Adipose tissue (tissue), 3 donors: ENCODE measurements around the gene FNDC3B. TPM values are rescaled to one million over a fixed set of nuclear protein-coding genes. Genes with fewer than 3 reads are reported as not detected.

Source experiments
- H3K27ac ChIP-seq: one replicate; pipeline ENCODE4 v1.5.1; 2013; ENCODE audit warnings: low read depth, low read length
- WGBS, 3 donors: extraction: QIAGEN DNeasy Blood & Tissue Kit; methylation state at CpG; one replicate each; pipeline ENCODE4 v1.1.7; 2013; 5-methylcytosine and 5-hydroxymethylcytosine counted together
- polyA plus RNA-seq, 3 donors: library from polyadenylated mRNA; stranded (reverse); fragments of 200-250 nt; gene quantifications; one replicate each; pipeline ENCODE4 v1.2.3, GENCODE V29; 2013
- donor health status: healthy with polysubstance abuse.
- donor health status: Bipolar disorder and iron deficiency.
- donor health status: healthy.

Gene FNDC3B
- polyA plus RNA-seq, 3 donors, result 12.9 to 31.8 (median 29.6) TPM

DNA sequence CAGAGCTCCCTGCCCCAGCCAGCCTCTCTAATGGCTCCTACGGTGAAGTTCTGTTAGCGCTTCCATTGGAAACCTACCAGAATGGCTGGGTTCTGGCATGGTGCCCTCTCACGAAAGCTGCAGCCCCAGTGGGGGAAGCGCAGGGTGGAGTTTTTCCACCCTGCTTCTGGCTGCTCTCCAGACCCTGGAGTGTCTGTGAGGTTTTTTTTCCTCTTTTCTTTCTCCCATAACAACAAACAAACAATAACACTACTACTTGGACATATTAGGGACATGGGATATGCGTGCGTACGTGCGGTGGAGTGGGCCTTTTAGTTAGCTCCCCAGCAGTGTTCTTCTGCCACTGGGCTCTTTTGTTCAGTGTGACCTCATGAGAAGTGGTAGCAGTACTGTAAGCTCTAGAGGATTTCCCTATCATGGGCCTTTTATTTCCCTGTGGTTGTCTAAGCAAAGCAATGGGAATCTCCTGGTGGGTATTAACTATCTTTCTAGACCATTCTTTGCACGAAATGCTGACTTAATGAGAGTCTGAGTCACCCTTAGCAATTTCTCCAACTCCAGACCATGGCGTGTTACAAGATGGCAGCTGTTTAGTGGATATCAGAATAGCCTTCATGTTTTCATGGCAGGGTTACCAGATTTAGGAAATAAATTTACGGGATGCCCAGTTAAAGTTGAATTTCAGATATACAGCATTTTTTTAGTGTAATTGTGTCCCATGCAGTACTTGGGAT lies 161.9 kb downstream of the FNDC3B start:
- peak overlapping the region; percentile 13 for H3K27ac ChIP-seq
- WGBS, 3 donors, result 31 to 49% (median 31%) methylated on average over 11 of the region's 11 CpGs

- 10 to 35% (median 14%) methylated on average over 3 of the region's 3 CpGs for WGBS, 3 donors
- peak overlapping the region; percentile 13 for H3K27ac ChIP-seq
These were observed 162.5 kb downstream of the FNDC3B start for GRCh38 chr3:172201870-172202236.

DNA sequence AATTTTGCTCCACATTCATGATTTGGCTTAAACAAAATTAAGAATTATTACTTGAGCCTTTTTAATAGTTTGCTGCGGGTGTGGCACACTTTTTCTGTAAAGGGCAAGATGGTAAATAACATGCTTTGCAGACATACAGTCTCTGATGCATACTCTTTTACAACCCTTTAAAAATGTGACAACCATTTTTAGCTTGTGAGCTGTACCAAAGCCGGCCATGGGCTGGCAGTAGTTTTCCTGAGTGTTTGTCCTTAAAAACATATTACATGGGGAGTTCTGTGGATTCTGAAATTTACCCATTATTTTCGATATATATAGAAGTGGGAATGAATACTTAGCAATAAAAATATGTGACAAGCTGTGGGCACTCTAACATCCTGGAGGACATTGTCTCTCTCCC lies 163.4 kb downstream of the FNDC3B start:
- no peak overlapping the region for H3K27ac ChIP-seq
- WGBS, 3 donors, result 79 to 90% (median 86%) methylated on average over 3 of the region's 3 CpGs

- WGBS, 3 donors, result 27 to 70% (median 64%) methylated on average over 9 of the region's 9 CpGs
These were observed 164.3 kb downstream of the FNDC3B start for GRCh38 chr3:172203522-172204258.

GRCh38 chr3:172204716-172205115 lies 165.3 kb downstream of the FNDC3B start:
- WGBS, 3 donors, result 74 to 95% (median 95%) methylated on average over 5 of the region's 5 CpGs

More at GRCh38 chr3:172203522-172204258, 164.3 kb downstream of the FNDC3B start:
- no peak overlapping the region for H3K27ac ChIP-seq

GRCh38 chr3:172208586-172209332 lies 169.4 kb downstream of the FNDC3B start:
- H3K27ac ChIP-seq, result no peak overlapping the region
- 78 to 89% (median 81%) methylated on average over 18 to 20 of the region's 20 CpGs for WGBS, 3 donors

More at GRCh38 chr3:172204716-172205115, 165.3 kb downstream of the FNDC3B start:
- H3K27ac ChIP-seq, result no peak overlapping the region

GRCh38 chr3:172209333-172210321 lies 170.2 kb downstream of the FNDC3B start:
- 70 to 80% (median 79%) methylated on average over 25 to 28 of the region's 28 CpGs for WGBS, 3 donors
- H3K27ac ChIP-seq, result no peak overlapping the region

- H3K27ac ChIP-seq, result no peak overlapping the region
- 64 to 71% (median 71%) methylated on average over 4 of the region's 4 CpGs for WGBS, 3 donors
These were observed 171.0 kb downstream of the FNDC3B start for GRCh38 chr3:172210355-172210754.

GRCh38 chr3:172211123-172211522 lies 171.7 kb downstream of the FNDC3B start:
- H3K27ac ChIP-seq, result no peak overlapping the region
- WGBS, 3 donors, result 81 to 93% (median 85%) methylated on average over 2 of the region's 2 CpGs

GRCh38 chr3:172213200-172213599 lies 173.8 kb downstream of the FNDC3B start:
- WGBS, 3 donors, result 78 to 92% (median 84%) methylated on average over 2 of the region's 2 CpGs
- no peak overlapping the region for H3K27ac ChIP-seq

- H3K27ac ChIP-seq, result no peak overlapping the region
- WGBS, 3 donors, result 58 to 83% (median 80%) methylated on average over 3 to 4 of the region's 4 CpGs
These were observed 174.5 kb downstream of the FNDC3B start for GRCh38 chr3:172213904-172214303.

DNA sequence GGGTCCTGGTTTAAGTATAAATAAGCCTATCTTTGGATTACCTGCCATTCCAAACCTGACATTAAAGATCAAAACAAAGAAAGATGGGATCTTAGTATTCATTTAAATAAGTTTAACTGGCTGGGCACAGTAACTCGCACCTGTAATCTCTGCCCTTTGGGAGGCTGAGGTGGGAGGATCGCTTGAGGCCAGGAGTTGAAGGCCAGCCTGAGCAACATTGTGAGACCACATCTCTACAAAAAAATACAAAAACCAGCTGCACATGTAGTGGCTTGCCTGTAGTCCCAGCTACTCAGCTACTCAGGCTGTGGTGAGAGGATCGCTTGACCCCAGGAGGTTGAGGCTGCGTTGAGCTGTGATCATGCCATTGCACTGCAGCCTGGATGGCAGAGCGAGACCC lies 176.9 kb downstream of the FNDC3B start:
- H3K27ac ChIP-seq, result no peak overlapping the region
- whole genome bisulfite sequencing, 3 donors, result 91 to 99% (median 97%) methylated on average over 5 of the region's 5 CpGs

GRCh38 chr3:172216911-172217310 lies 177.5 kb downstream of the FNDC3B start:
- H3K27ac ChIP-seq, result no peak overlapping the region
- 71 to 95% (median 93%) methylated on average over 3 of the region's 3 CpGs for WGBS, 3 donors

DNA sequence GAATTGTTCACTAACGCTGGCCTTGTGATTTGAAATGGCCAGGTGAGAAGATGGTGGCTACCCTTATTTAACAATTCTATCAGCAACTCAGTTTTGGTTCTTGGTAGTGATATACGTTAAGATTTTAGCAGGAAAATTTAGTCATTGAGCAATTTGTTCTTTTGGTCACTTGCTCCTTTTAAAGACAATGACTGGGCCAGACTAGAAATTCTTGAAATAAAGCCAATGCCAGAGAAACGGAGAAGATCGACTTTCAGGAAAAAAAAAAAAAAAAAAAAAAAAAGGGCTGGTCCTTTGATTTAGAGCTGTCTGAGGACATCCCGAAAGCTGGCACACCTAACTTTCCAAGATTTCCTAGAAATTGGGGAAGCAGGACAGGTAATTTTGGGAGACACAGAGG lies 178.5 kb downstream of the FNDC3B start:
- WGBS, 3 donors, result 42 to 49% (median 46%) methylated on average over 5 of the region's 5 CpGs
- H3K27ac ChIP-seq, result no peak overlapping the region

DNA sequence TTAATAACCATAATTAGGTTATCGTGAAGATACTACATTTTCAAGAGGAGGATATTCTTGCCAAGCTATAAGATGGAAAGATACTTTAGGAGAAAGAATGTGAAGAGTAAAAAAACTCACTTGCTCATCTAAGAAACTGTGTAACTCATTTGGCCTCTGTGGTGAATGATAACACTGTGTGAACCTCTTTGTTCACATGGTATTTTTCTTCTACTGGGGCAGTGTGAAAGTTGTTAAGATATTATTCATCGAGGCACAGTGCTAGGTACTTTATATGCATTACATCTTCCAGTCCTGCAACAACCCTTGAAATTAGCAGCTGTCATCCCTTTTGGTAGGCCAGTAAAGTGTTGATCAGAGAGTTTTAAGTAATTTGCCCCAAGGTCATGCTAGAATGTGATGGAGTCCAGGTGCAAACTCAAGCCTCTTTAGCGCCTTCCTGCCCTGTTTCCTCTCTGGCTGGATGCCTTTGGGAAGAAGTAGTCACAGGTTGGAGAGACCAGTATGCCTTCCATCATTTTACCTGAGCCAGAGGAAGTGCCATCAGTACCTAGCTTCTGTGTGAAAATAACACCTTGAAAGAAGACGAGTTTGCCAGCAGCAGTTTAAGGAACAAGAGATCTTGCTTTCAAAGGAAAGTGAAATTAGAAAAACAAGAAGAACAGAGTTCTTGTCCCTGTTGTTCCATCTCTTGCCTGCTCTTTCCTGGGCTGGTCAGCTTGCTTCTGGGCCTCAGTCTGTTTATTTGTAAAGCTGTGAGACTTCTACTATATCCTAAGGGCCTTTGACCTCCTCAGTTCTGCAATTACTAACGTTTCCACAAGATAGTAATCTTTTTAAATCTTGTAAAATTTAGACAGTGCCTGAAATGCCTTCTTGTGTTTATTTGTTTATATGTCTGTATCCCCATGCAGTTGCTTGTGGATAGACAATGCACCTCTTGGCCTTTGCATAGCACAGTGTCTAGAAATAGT lies 179.3 kb downstream of the FNDC3B start:
- 54 to 58% (median 54%) methylated on average over 5 of the region's 5 CpGs for WGBS, 3 donors
- no peak overlapping the region for H3K27ac ChIP-seq

DNA sequence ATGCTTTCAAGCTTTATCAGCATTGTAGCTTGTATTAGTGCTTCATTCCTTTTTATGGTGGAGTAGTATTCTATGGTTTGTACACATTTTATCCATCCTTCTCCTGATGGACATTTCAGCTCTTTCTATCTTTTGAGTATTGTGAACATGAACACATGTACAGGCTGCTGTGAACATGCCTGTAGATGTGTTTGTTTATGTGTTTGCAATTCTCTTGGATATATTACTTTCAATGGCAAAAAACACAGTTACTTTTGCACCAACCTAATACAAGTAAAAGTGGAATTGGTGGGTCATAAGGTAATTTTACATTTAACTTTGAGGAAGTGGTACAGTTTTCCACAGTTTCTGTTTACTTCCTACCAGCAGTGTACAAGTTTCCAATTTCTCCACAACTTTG lies 180.4 kb downstream of the FNDC3B start:
- H3K27ac ChIP-seq, result no peak overlapping the region

DNA sequence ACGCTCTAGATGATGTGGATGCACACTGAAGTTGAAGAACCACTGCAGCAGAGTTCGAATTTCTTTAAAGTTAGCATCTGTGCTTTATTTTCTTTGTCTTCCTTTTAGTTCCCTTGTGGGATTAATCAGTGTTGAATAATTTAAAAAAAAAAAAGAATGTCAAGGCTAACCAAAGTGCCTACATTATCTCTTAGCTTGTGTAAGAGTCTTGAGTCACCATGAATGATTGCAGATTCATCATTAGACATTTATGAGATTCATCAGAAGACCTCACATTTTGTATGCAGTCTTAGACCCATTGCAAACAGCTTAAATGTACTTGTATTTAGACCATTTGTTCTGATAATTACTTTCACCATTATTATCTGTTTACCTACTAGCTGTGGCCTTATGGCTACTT lies 182.2 kb downstream of the FNDC3B start:
- no peak overlapping the region for H3K27ac ChIP-seq
- WGBS, 3 donors, result 70 to 82% (median 81%) methylated on average over 2 of the region's 2 CpGs
